Neural cell (in vitro differentiated cells): ENCODE data around the gene FAU. TPM values are rescaled to one million over a fixed set of nuclear protein-coding genes. Genes with fewer than 3 reads are reported as not detected.

Experiments used
- H2AFZ ChIP-seq: fragments of 200-600, 300-800 bp; sonication (generic), shearing (Covaris generic); 2 replicates; pipeline ENCODE4 v1.6.0; 2014; ENCODE audit warnings: low read depth, mild to moderate bottlenecking, antibody characterized with exemption, low read length, moderate library complexity
- H3F3A ChIP-seq: fragments of 200-600 bp; shearing (Covaris generic); 2 replicates; pipeline ENCODE4 v1.6.1; 2016; ENCODE audit warnings: mild to moderate bottlenecking, moderate library complexity, mixed read lengths, antibody characterized with exemption, low read length; ENCODE audit not compliant: insufficient read depth, poor library complexity, severe bottlenecking
- H3K27ac ChIP-seq: fragments of 200-600, 300-800 bp; sonication (generic), shearing (Covaris generic); 2 replicates; pipeline ENCODE4 v1.5.1; 2014; ENCODE audit warnings: mild to moderate bottlenecking, low read length, moderate library complexity
- H3K27me3 ChIP-seq: fragments of 300-800, 200-600 bp; sonication (generic), shearing (Covaris generic); 2 replicates; pipeline ENCODE4 v1.6.0; 2014; ENCODE audit warnings: mild to moderate bottlenecking, low read depth, low read length, moderate library complexity; ENCODE audit not compliant: insufficient read depth
- H3K36me3 ChIP-seq: fragments of 300-800, 200-600 bp; sonication (generic), shearing (Covaris generic); 2 replicates; pipeline ENCODE4 v1.5.1; 2014; ENCODE audit warnings: mild to moderate bottlenecking, antibody characterized with exemption, low read length, moderate library complexity; ENCODE audit not compliant: insufficient read depth
- H3K4me2 ChIP-seq: fragments of 300-800, 200-600 bp; sonication (generic), shearing (Covaris generic); 2 replicates; pipeline ENCODE4 v1.6.0; 2014; ENCODE audit warnings: mild to moderate bottlenecking, low read length
- H3K4me3 ChIP-seq: fragments of 300-800, 200-600 bp; sonication (generic), shearing (Covaris generic); 2 replicates; pipeline ENCODE4 v1.5.1; 2014; ENCODE audit warnings: mild to moderate bottlenecking, low read length, moderate library complexity
- H3K79me2 ChIP-seq: fragments of 200-600 bp; shearing (Covaris generic); replicated peaks from 2 replicates; pipeline ENCODE4 v1.6.0; 2014; ENCODE audit warnings: mild to moderate bottlenecking, low read length, moderate library complexity; ENCODE audit not compliant: insufficient read depth
- H3K9ac ChIP-seq: fragments of 300-800, 200-600 bp; sonication (generic), shearing (Covaris generic); 2 replicates; pipeline ENCODE4 v1.6.1; 2016; ENCODE audit warnings: mild to moderate bottlenecking, low read length, mixed read lengths
- H3K9me2 ChIP-seq: fragments of 200-600 bp; shearing (Covaris generic); 2 replicates; pipeline ENCODE4 v1.6.1; 2016; ENCODE audit warnings: mild to moderate bottlenecking, low read length, mixed read lengths; ENCODE audit not compliant: insufficient read depth
- H3K9me3 ChIP-seq: fragments of 200-600, 300-800 bp; sonication (generic), shearing (Covaris generic); 2 replicates; pipeline ENCODE4 v1.6.1; 2016; ENCODE audit warnings: mild to moderate bottlenecking, mixed run types, low read length, moderate library complexity, mixed read lengths
- H4K20me1 ChIP-seq: fragments of 200-600 bp; shearing (Covaris generic); 2 replicates; pipeline ENCODE4 v1.6.1; 2016; ENCODE audit warnings: mild to moderate bottlenecking, mixed run types; ENCODE audit not compliant: insufficient read depth
- EP300 ChIP-seq: fragments of 450-650 bp; conservative IDR thresholded peaks from 2 replicates; pipeline ENCODE4 v1.6.1; 2014; ENCODE audit warnings: antibody characterized with exemption, mild to moderate bottlenecking, moderate library complexity; ENCODE audit not compliant: poor library complexity, severe bottlenecking
- EZH2 ChIP-seq: fragments of 200-600, 300-800 bp; shearing (Covaris generic), sonication (generic); IDR thresholded peaks from 2 replicates; pipeline ENCODE4 v1.6.1; 2014; ENCODE audit warnings: antibody characterized with exemption, low read length, borderline replicate concordance, mild to moderate bottlenecking; ENCODE audit not compliant: insufficient read depth, poor library complexity, severe bottlenecking
- MXI1 ChIP-seq: fragments of 450-650 bp; conservative IDR thresholded peaks from 2 replicates; pipeline ENCODE4 v1.6.1; 2014; ENCODE audit warnings: antibody characterized with exemption, mild to moderate bottlenecking; ENCODE audit not compliant: poor library complexity, severe bottlenecking
- POLR2AphosphoS5 ChIP-seq: IDR thresholded peaks from 2 replicates; pipeline ENCODE4 v1.6.1; 2012
- RAD21 ChIP-seq: fragments of 450-650 bp; conservative IDR thresholded peaks from 2 replicates; pipeline ENCODE4 v1.6.1; 2014; ENCODE audit warnings: antibody characterized with exemption, mild to moderate bottlenecking, moderate library complexity
- SMC3 ChIP-seq: fragments of 450-650 bp; conservative IDR thresholded peaks from 2 replicates; pipeline ENCODE4 v1.6.1; 2014; ENCODE audit warnings: antibody characterized with exemption, mild to moderate bottlenecking, moderate library complexity; ENCODE audit not compliant: poor library complexity
- TAF1 ChIP-seq: IDR thresholded peaks from 2 replicates; pipeline ENCODE4 v1.6.1; 2012; ENCODE audit warnings: low read depth
- polyA plus RNA-seq: library from polyadenylated mRNA; depleted of rRNA; stranded (reverse); fragments of >200 nt; gene quantifications from 2 replicates; pipeline ENCODE4 v1.2.3, GENCODE V29; 2014
- TF ChIP-seq, protein P1 (sequence below): fragments of 450-650 bp; IDR thresholded peaks from 2 replicates; pipeline ENCODE4 v1.5.1; 2014; ENCODE audit warnings: antibody characterized with exemption, mild to moderate bottlenecking, moderate library complexity; ENCODE audit not compliant: poor library complexity, severe bottlenecking
- TF ChIP-seq, protein P2 (sequence below): IDR thresholded peaks from 2 replicates; pipeline ENCODE4 v1.6.1; 2012; ENCODE audit warnings: borderline replicate concordance

FAU gene
- polyA plus RNA-seq, 1 donor from 2014 or later: 420 TPM

DNA sequence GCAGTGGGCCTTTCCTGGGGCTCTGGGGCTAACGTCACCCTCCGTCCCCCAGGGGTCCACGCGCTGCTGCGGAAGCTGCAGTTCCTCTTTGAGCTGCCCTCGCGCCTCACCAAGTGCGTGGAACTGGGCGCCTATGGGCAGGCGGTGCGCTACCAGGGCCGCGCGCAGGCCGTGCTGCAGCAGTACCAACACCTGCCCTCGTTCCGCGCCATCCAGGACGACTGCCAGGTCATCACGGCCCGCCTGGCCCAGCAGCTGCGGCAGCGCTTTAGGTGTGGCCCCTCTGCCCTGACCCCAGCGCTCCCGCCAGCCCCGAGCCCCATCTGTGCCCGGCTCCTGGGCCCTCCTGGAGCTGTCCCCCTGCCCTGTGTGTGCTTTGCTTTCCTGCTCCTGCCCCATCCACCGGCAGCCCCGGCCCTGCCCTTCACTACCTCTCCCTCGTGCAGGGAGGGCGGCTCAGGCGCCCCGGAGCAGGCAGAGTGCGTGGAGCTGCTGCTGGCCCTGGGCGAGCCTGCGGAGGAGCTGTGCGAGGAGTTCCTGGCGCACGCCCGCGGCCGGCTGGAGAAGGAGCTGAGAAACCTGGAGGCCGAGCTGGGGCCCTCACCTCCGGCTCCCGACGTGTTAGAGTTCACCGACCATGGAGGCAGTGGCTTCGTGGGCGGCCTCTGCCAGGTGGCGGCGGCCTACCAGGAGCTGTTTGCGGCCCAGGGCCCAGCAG is 14.0 kb downstream of the FAU start:
- H3K27me3 ChIP-seq: no peaks in the 10 kb centered on the region

DNA sequence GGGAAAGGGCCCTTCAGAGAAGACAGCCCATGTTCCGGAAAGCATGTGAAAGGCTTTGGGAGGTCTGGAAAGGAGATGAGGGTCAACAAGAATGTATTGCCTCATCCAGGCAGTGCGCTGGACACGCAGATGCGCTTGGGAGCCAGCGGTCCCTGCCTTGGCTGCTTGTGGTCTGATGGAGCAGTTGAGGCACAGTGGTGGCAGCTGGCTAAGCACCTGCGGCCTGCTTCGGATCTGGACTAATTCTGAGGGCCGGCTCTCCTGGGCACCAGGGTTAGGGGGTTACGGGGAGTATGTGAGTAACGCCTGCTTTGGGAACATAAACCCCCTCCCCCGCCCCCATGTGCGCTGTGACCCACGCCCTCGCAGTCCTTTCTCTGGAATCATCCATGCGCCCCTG is 14.9 kb downstream of the FAU start:
- Histone ChIP-seq H3K36me3 (no peaks in the 10 kb centered on the region), H3K27me3 (no peaks in the 10 kb centered on the region), H3K9ac (no peak overlapping the region), H3K27ac (no peak overlapping the region), H3K9me2 (no peaks in the 10 kb centered on the region), H4K20me1 (no peaks in the 10 kb centered on the region), H3K4me3 (no peak overlapping the region), H3F3A (no peaks in the 10 kb centered on the region), H2AFZ (no peak overlapping the region), H3K79me2 (no peaks in the 10 kb centered on the region), H3K4me2 (no peak overlapping the region), H3K9me3 (no peaks in the 10 kb centered on the region)
- TF ChIP-seq, protein P1, sequence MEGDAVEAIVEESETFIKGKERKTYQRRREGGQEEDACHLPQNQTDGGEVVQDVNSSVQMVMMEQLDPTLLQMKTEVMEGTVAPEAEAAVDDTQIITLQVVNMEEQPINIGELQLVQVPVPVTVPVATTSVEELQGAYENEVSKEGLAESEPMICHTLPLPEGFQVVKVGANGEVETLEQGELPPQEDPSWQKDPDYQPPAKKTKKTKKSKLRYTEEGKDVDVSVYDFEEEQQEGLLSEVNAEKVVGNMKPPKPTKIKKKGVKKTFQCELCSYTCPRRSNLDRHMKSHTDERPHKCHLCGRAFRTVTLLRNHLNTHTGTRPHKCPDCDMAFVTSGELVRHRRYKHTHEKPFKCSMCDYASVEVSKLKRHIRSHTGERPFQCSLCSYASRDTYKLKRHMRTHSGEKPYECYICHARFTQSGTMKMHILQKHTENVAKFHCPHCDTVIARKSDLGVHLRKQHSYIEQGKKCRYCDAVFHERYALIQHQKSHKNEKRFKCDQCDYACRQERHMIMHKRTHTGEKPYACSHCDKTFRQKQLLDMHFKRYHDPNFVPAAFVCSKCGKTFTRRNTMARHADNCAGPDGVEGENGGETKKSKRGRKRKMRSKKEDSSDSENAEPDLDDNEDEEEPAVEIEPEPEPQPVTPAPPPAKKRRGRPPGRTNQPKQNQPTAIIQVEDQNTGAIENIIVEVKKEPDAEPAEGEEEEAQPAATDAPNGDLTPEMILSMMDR: no peak

More for the DNA sequence above, 14.0 kb downstream of the FAU start:
- no peaks in the 10 kb centered on the region for H3K36me3 ChIP-seq
- TF ChIP-seq, protein P2, sequence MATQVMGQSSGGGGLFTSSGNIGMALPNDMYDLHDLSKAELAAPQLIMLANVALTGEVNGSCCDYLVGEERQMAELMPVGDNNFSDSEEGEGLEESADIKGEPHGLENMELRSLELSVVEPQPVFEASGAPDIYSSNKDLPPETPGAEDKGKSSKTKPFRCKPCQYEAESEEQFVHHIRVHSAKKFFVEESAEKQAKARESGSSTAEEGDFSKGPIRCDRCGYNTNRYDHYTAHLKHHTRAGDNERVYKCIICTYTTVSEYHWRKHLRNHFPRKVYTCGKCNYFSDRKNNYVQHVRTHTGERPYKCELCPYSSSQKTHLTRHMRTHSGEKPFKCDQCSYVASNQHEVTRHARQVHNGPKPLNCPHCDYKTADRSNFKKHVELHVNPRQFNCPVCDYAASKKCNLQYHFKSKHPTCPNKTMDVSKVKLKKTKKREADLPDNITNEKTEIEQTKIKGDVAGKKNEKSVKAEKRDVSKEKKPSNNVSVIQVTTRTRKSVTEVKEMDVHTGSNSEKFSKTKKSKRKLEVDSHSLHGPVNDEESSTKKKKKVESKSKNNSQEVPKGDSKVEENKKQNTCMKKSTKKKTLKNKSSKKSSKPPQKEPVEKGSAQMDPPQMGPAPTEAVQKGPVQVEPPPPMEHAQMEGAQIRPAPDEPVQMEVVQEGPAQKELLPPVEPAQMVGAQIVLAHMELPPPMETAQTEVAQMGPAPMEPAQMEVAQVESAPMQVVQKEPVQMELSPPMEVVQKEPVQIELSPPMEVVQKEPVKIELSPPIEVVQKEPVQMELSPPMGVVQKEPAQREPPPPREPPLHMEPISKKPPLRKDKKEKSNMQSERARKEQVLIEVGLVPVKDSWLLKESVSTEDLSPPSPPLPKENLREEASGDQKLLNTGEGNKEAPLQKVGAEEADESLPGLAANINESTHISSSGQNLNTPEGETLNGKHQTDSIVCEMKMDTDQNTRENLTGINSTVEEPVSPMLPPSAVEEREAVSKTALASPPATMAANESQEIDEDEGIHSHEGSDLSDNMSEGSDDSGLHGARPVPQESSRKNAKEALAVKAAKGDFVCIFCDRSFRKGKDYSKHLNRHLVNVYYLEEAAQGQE: no peak
- TF ChIP-seq EZH2 (no peak), POLR2AphosphoS5 (no peak), EP300 (no peak), RAD21 (no peak), SMC3 (no peak), TAF1 (no peak), MXI1 (no peak)
- TF ChIP-seq, protein P1: no peak
- H3K9me2 ChIP-seq: no peaks in the 10 kb centered on the region
- no peaks in the 10 kb centered on the region for H3K9me3 ChIP-seq
- peaks cover 3% of the 10 kb centered on the region for H3K79me2 ChIP-seq
- no peak overlapping the region for H3K9ac ChIP-seq
- no peak overlapping the region for H3K4me2 ChIP-seq
- H4K20me1 ChIP-seq: no peaks in the 10 kb centered on the region
- no peak overlapping the region for H3K4me3 ChIP-seq
- H3K27ac ChIP-seq: no peak overlapping the region
- no peak overlapping the region for H2AFZ ChIP-seq
- H3F3A ChIP-seq: no peaks in the 10 kb centered on the region
